PC-9 (cell line): Measurements from ENCODE around the gene UTP20.

Experiments used
- CTCF ChIP-seq: fragments of 200-600 bp; sonication (generic); conservative IDR thresholded peaks from 2 replicates; pipeline ENCODE4 v1.6.1; 2017; ENCODE audit warnings: mixed run types, antibody characterized with exemption, mild to moderate bottlenecking, moderate library complexity
- EZH2 ChIP-seq: fragments of 200-600 bp; sonication (generic); IDR thresholded peaks from 2 replicates; pipeline ENCODE4 v1.8.0; 2017; ENCODE audit warnings: antibody characterized with exemption, low read depth

GRCh38 chr12:101257357-101257756, 22.5 kb upstream of the UTP20 start:
- TF ChIP-seq CTCF = no peak
- TF ChIP-seq EZH2 = no peak
